ENCODE data around the gene ARID4B. TPM values are rescaled to one million over a fixed set of nuclear protein-coding genes. Genes with fewer than 3 reads are reported as not detected.

Gene ARID4B
- total RNA-seq, 2 experiments from 2014 or later, result 28.7 to 44.9 TPM

GRCh38 chr1:235302143-235302542 lies 25.8 kb downstream of the ARID4B start:
- H4K20me1 ChIP-seq (ENCODE audit: insufficient read depth, low read length), result no peaks in the 10 kb centered on the region
- BruUV-seq (replicated peaks), result no TSS peak

GRCh38 chr1:235299169-235299858 lies 28.7 kb downstream of the ARID4B start:
- ChIA-PET POLR2A (interaction anchor here (1.0 to 1.2 kb wide), 2 partner anchors 8 to 23 kb away, joined by 3 to 5 read pairs; no protein-coding TSS in a partner anchor), CTCF (ENCODE audit: unreplicated experiment) (no interaction called here)
- no peak overlapping the region for H2AFZ ChIP-seq (ENCODE audit: low read length)
- TF ChIP-seq CTCF (conservative IDR thresholded peaks at IDR 0.05; ENCODE audit: low read length), result no peak
- TF ChIP-seq EZH2phosphoT487 (IDR thresholded peaks at IDR 0.05; ENCODE audit: borderline replicate concordance, low read depth, low read length), result no peak
- H3K9me3 ChIP-seq (ENCODE audit: low read length), result peaks cover 10% of the 10 kb centered on the region; the same call in 1 of the 2 replicates
- no peak overlapping the region for H3K27ac ChIP-seq (ENCODE audit: low read depth, low read length, poor library complexity, severe bottlenecking)
- H3K36me3 ChIP-seq (ENCODE audit: insufficient read depth, low read length), result peaks cover 14% of the 10 kb centered on the region
- H4K20me1 ChIP-seq (ENCODE audit: insufficient read depth, low read length), result no peaks in the 10 kb centered on the region
- H3K79me2 ChIP-seq (ENCODE audit: insufficient read depth, low read depth, low read length), result peaks cover 88% of the 10 kb centered on the region
- DNase-seq (ENCODE audit: low spot score), result no peak
- intact Hi-C loops (cut with micrococcal nuclease; ENCODE audit: unreplicated experiment), result no loop called here
- H3K4me1 ChIP-seq (ENCODE audit: insufficient read depth, low read length, poor library complexity, severe bottlenecking), result no peaks in the 10 kb centered on the region
- no peak overlapping the region for H3K4me3 ChIP-seq (ENCODE audit: low read depth, low read length, poor library complexity, severe bottlenecking)
- no peak overlapping the region for H3K4me2 ChIP-seq (ENCODE audit: low read length)
- no peaks in the 10 kb centered on the region for H3K9me2 ChIP-seq (ENCODE audit: insufficient read depth, low read length)
- no TSS peak for BruUV-seq (replicated peaks)

More at GRCh38 chr1:235302143-235302542, 25.8 kb downstream of the ARID4B start:
- Histone ChIP-seq H3K36me3 (ENCODE audit: insufficient read depth, low read length) (peaks cover 35% of the 10 kb centered on the region), H3K9me2 (ENCODE audit: insufficient read depth, low read length) (no peaks in the 10 kb centered on the region), H3K9me3 (ENCODE audit: low read length) (peaks cover 12% of the 10 kb centered on the region; the same call in 1 of the 2 replicates), H3K4me2 (ENCODE audit: low read length) (no peak overlapping the region), H3K27ac (ENCODE audit: low read depth, low read length, poor library complexity, severe bottlenecking) (no peak overlapping the region), H2AFZ (ENCODE audit: low read length) (no peak overlapping the region), H3K4me1 (ENCODE audit: insufficient read depth, low read length, poor library complexity, severe bottlenecking) (peaks cover 6% of the 10 kb centered on the region), H3K79me2 (ENCODE audit: insufficient read depth, low read depth, low read length) (peaks cover 90% of the 10 kb centered on the region), H3K4me3 (ENCODE audit: low read depth, low read length, poor library complexity, severe bottlenecking) (no peak overlapping the region)
- DNase-seq (ENCODE audit: low spot score), result no peak
- ChIA-PET POLR2A (interaction anchor here (0.6 kb wide), 1 partner anchor 69 kb away, joined by 7 read pairs; no protein-coding TSS in a partner anchor), CTCF (ENCODE audit: unreplicated experiment) (interaction anchor here (0.6 kb wide), 1 partner anchor 742 kb away, joined by 3 read pairs; no protein-coding TSS in a partner anchor)
- intact Hi-C loops (cut with micrococcal nuclease; ENCODE audit: unreplicated experiment), result no loop called here
- no peak for TF ChIP-seq CTCF (conservative IDR thresholded peaks at IDR 0.05; ENCODE audit: low read length)
- TF ChIP-seq EZH2phosphoT487 (IDR thresholded peaks at IDR 0.05; ENCODE audit: borderline replicate concordance, low read depth, low read length), result no peak

- CTCF ChIA-PET (ENCODE audit: unreplicated experiment), result no interaction called here
- no peak overlapping the region for H2AFZ ChIP-seq (ENCODE audit: low read length)
- H3K79me2 ChIP-seq (ENCODE audit: insufficient read depth, low read depth, low read length), result peaks cover 86% of the 10 kb centered on the region
- BruUV-seq (replicated peaks), result no TSS peak
- intact Hi-C loops (cut with micrococcal nuclease; ENCODE audit: unreplicated experiment), result no loop called here
- no peak overlapping the region for H3K4me2 ChIP-seq (ENCODE audit: low read length)
- H3K4me3 ChIP-seq (ENCODE audit: low read depth, low read length, poor library complexity, severe bottlenecking), result no peak overlapping the region
- DNase-seq (ENCODE audit: low spot score), result no peak
- H3K36me3 ChIP-seq (ENCODE audit: insufficient read depth, low read length), result peaks cover 8% of the 10 kb centered on the region
- no peaks in the 10 kb centered on the region for H3K9me2 ChIP-seq (ENCODE audit: insufficient read depth, low read length)
- POLR2A ChIA-PET, result interaction anchor here (1.0 to 1.2 kb wide), 2 partner anchors 9 to 23 kb away, joined by 3 to 5 read pairs; no protein-coding TSS in a partner anchor
- TF ChIP-seq EZH2phosphoT487 (IDR thresholded peaks at IDR 0.05; ENCODE audit: borderline replicate concordance, low read depth, low read length), result no peak
- no peak overlapping the region for H3K27ac ChIP-seq (ENCODE audit: low read depth, low read length, poor library complexity, severe bottlenecking)
- H4K20me1 ChIP-seq (ENCODE audit: insufficient read depth, low read length), result no peaks in the 10 kb centered on the region; the same call in 1 of the 2 replicates
- no peaks in the 10 kb centered on the region for H3K4me1 ChIP-seq (ENCODE audit: insufficient read depth, low read length, poor library complexity, severe bottlenecking)
- peaks cover 10% of the 10 kb centered on the region; the same call in 1 of the 2 replicates for H3K9me3 ChIP-seq (ENCODE audit: low read length)
These were observed 29.2 kb downstream of the ARID4B start for GRCh38 chr1:235298758-235299157.
